H1 (cell line): Measurements from ENCODE around the gene CCDC183. TPM values are rescaled to one million over a fixed set of nuclear protein-coding genes. Genes with fewer than 3 reads are reported as not detected.

ENCODE experiments used
- CTCF ChIA-PET: fragments of 300-600 bp; sonication (Branson Sonifier 250); formaldehyde crosslinking; loops from one replicate; lab custom pipeline; 2021; ENCODE audit not compliant: partially characterized antibody; lab: Charles Lee
- POLR2A ChIA-PET: fragments of 300-600 bp; sonication (Branson Sonifier 250); formaldehyde crosslinking; loops from one replicate; lab custom pipeline; 2021; ENCODE audit warnings: inconsistent platforms; ENCODE audit not compliant: partially characterized antibody; lab: Charles Lee
- DNase-seq, 2 experiments: peaks; one replicate each; pipeline versions ENCODE4 v3.0.0 to v3.0.0-alpha.2; 2010 to 2022; ENCODE audit warnings: low spot score in 2 of 2, low read depth in 1 of 2, mixed read lengths in 1 of 2
- FAIRE-seq: peaks from 2 replicates; lab custom pipeline; 2011; peaks lifted over from hg19 to GRCh38; lab: Jason Lieb, UNC
- H2AFZ ChIP-seq: 2 replicates; pipeline ENCODE4 v1.8.1; 2012; ENCODE audit warnings: low read length, inconsistent platforms
- H2AK5ac ChIP-seq: 2 replicates; pipeline ENCODE4 v1.6.1; 2013; ENCODE audit warnings: low read depth, low read length
- H2BK120ac ChIP-seq: replicated peaks from 2 replicates; pipeline ENCODE3; 2013; ENCODE audit warnings: low read depth, low read length, inconsistent platforms
- H2BK12ac ChIP-seq: 2 replicates; pipeline ENCODE4 v1.6.1; 2013; ENCODE audit warnings: low read depth, low read length
- H2BK15ac ChIP-seq: 2 replicates; pipeline ENCODE4 v1.6.1; 2013; ENCODE audit warnings: low read length
- H2BK20ac ChIP-seq: 2 replicates; pipeline ENCODE4 v1.6.1; 2013; ENCODE audit warnings: low read length
- H2BK5ac ChIP-seq: 2 replicates; pipeline ENCODE4 v1.6.1; 2013; ENCODE audit warnings: low read depth, low read length
- H3K14ac ChIP-seq: 2 replicates; pipeline ENCODE4 v1.6.1; 2013; ENCODE audit warnings: inconsistent platforms; ENCODE audit not compliant: insufficient read length
- H3K18ac ChIP-seq: 2 replicates; pipeline ENCODE4 v1.6.1; 2013; ENCODE audit warnings: low read length; ENCODE audit errors: extremely low read depth
- H3K23ac ChIP-seq: 2 replicates; pipeline ENCODE4 v1.6.1; 2013; ENCODE audit warnings: inconsistent platforms; ENCODE audit not compliant: insufficient read length
- H3K23me2 ChIP-seq: 2 replicates; pipeline ENCODE4 v1.6.1; 2013; ENCODE audit warnings: low read depth, low read length
- H3K27ac ChIP-seq: 2 replicates; pipeline ENCODE4 v1.6.1; 2011; ENCODE audit warnings: low read depth, low read length, inconsistent platforms
- H3K27me3 ChIP-seq, 4 experiments: replicated peaks in 1 of 4; 1 replicate in 1 of 4; 2 replicates in 3 of 4; pipeline versions ENCODE4 v1.6.1 to v1.8.1; 2011 to 2013; ENCODE audit warnings: low read length in 3 of 4, mild to moderate bottlenecking in 3 of 4, inconsistent platforms in 2 of 4, mixed read lengths in 2 of 4, moderate library complexity in 1 of 4; ENCODE audit not compliant: control insufficient read depth in 3 of 4, insufficient read depth in 3 of 4; ENCODE audit errors: extremely low read depth in 1 of 4
- H3K36me3 ChIP-seq, 4 experiments: 2 replicates each; pipeline versions ENCODE4 v1.6.1 to v1.8.1; 2011 to 2013; ENCODE audit warnings: mild to moderate bottlenecking in 4 of 4, low read length in 3 of 4, moderate library complexity in 2 of 4, control low read depth in 1 of 4, inconsistent platforms in 1 of 4; ENCODE audit not compliant: insufficient read depth in 4 of 4, control insufficient read depth in 2 of 4
- H3K4ac ChIP-seq: replicated peaks from 2 replicates; pipeline ENCODE3; 2013; ENCODE audit warnings: low read length, low read depth, mixed read lengths, inconsistent platforms; ENCODE audit not compliant: insufficient read length
- H3K4me1 ChIP-seq, 4 experiments: replicated peaks in 1 of 4; 1 replicate in 1 of 4; 2 replicates in 3 of 4; pipeline versions ENCODE4 v1.6.1 to v1.8.1; 2011 to 2013; ENCODE audit warnings: low read length in 3 of 4, inconsistent platforms in 2 of 4, mixed read lengths in 1 of 4; ENCODE audit not compliant: insufficient read depth in 4 of 4, control insufficient read depth in 3 of 4
- H3K4me2 ChIP-seq, 2 experiments: 2 replicates each; pipeline versions ENCODE4 v1.6.1 to v1.8.1; 2011 to 2013; ENCODE audit warnings: low read depth in 2 of 2, low read length in 2 of 2, control low read depth in 1 of 2, inconsistent platforms in 1 of 2, mild to moderate bottlenecking in 1 of 2; ENCODE audit not compliant: insufficient read depth in 1 of 2
- H3K4me3 ChIP-seq, 4 experiments: fragments of 200-600, 300-600 bp in 1 of 4; sonication (generic), shearing (Covaris generic), sonication (Bioruptor Twin) in 1 of 4; 2 replicates each; pipeline versions ENCODE4 v1.5.1 to v1.8.1; 2011 to 2016; ENCODE audit warnings: low read length in 4 of 4, low read depth in 3 of 4, control low read depth in 2 of 4, inconsistent platforms in 2 of 4, mild to moderate bottlenecking in 2 of 4, mixed read lengths in 1 of 4, moderate library complexity in 1 of 4; ENCODE audit not compliant: insufficient read depth in 2 of 4; ENCODE audit errors: extremely low read depth in 1 of 4
- H3K56ac ChIP-seq: replicated peaks from 2 replicates; pipeline ENCODE3; 2013; ENCODE audit warnings: low read depth, mild to moderate bottlenecking, mixed read lengths, low read length, inconsistent platforms; ENCODE audit not compliant: insufficient read length
- H3K79me1 ChIP-seq: 2 replicates; pipeline ENCODE4 v1.6.1; 2013; ENCODE audit warnings: low read depth, low read length, control low read depth
- H3K79me2 ChIP-seq, 2 experiments: 2 replicates each; pipeline versions ENCODE4 v1.6.1 to v1.8.1; 2012 to 2013; ENCODE audit warnings: low read length in 2 of 2, mild to moderate bottlenecking in 2 of 2, inconsistent platforms in 1 of 2; ENCODE audit not compliant: insufficient read depth in 2 of 2, control insufficient read depth in 1 of 2
- H3K9ac ChIP-seq, 4 experiments: replicated peaks in 1 of 4; 1 replicate in 1 of 4; 2 replicates in 3 of 4; pipeline versions ENCODE4 v1.6.1 to v1.8.1; 2011 to 2013; ENCODE audit warnings: low read depth in 3 of 4, low read length in 3 of 4, control low read depth in 2 of 4, mild to moderate bottlenecking in 2 of 4, moderate library complexity in 2 of 4, inconsistent platforms in 1 of 4; ENCODE audit errors: extremely low read depth in 1 of 4
- H3K9me3 ChIP-seq, 2 experiments: 2 replicates each; pipeline versions ENCODE4 v1.6.1 to v1.8.1; 2012 to 2013; ENCODE audit warnings: mild to moderate bottlenecking in 2 of 2, moderate library complexity in 2 of 2, control low read depth in 1 of 2, inconsistent platforms in 1 of 2, low read depth in 1 of 2, low read length in 1 of 2, mixed read lengths in 1 of 2; ENCODE audit not compliant: insufficient read depth in 2 of 2
- H4K20me1 ChIP-seq, 2 experiments: replicated peaks in 1 of 2; 2 replicates each; pipeline versions ENCODE3 to v1.8.1; 2011 to 2013; ENCODE audit warnings: inconsistent platforms in 2 of 2, low read length in 2 of 2, mild to moderate bottlenecking in 1 of 2; ENCODE audit not compliant: insufficient read depth in 2 of 2, control insufficient read depth in 1 of 2
- H4K5ac ChIP-seq: 2 replicates; pipeline ENCODE4 v1.6.1; 2013; ENCODE audit warnings: low read length, low read depth, mixed read lengths, inconsistent platforms; ENCODE audit not compliant: insufficient read length
- H4K8ac ChIP-seq: 2 replicates; pipeline ENCODE4 v1.8.0; 2013; ENCODE audit warnings: mild to moderate bottlenecking, moderate library complexity, low read length, inconsistent platforms; ENCODE audit not compliant: insufficient read depth; ENCODE audit errors: extremely low read depth
- H4K91ac ChIP-seq: replicated peaks from 2 replicates; pipeline ENCODE3; 2013; ENCODE audit warnings: low read length, mixed read lengths, inconsistent platforms; ENCODE audit not compliant: insufficient read length
- ASH2L ChIP-seq: fragments of 200-600, 300-600 bp; sonication (generic); IDR thresholded peaks from one replicate; pipeline ENCODE4 v1.7.1; 2017; ENCODE audit warnings: low read length
- CHD1 ChIP-seq: IDR thresholded peaks from 2 replicates; pipeline ENCODE4 v1.6.1; 2012; ENCODE audit warnings: low read depth, low read length, improper control_type of control experiment
- CHD2 ChIP-seq: IDR thresholded peaks from 2 replicates; pipeline ENCODE4 v1.6.1; 2012; ENCODE audit warnings: low read length, improper control_type of control experiment
- EGR1 ChIP-seq: IDR thresholded peaks from 2 replicates; pipeline ENCODE4 v1.6.1; 2011; ENCODE audit warnings: low read depth, low read length, borderline replicate concordance
- JUN ChIP-seq: IDR thresholded peaks from 2 replicates; pipeline ENCODE4 v1.6.1; 2011; ENCODE audit warnings: low read depth, mild to moderate bottlenecking, improper control_type of control experiment, low read length
- RAD21 ChIP-seq, 2 experiments: IDR thresholded peaks in 1 of 2; conservative IDR thresholded peaks in 1 of 2; 2 replicates each; pipeline ENCODE4 v1.6.1; 2011; ENCODE audit warnings: low read depth in 2 of 2, low read length in 2 of 2, improper control_type of control experiment in 1 of 2, inconsistent platforms in 1 of 2, mild to moderate bottlenecking in 1 of 2, moderate library complexity in 1 of 2
- RNF2 ChIP-seq: fragments of 200-900, 300-1000 bp; sonication (generic); IDR thresholded peaks from 2 replicates; pipeline ENCODE4 v1.7.1; 2016; ENCODE audit warnings: borderline replicate concordance, low read depth, mild to moderate bottlenecking, antibody characterized with exemption, low read length; ENCODE audit not compliant: poor library complexity, severe bottlenecking; ENCODE audit errors: missing control alignments
- TAF1 ChIP-seq: IDR thresholded peaks from 2 replicates; pipeline ENCODE4 v1.6.1; 2011; ENCODE audit warnings: mild to moderate bottlenecking, low read depth, low read length
- ZNF274 ChIP-seq: IDR thresholded peaks from 2 replicates; pipeline ENCODE4 v1.7.0; 2012; ENCODE audit warnings: low read length, borderline replicate concordance; ENCODE audit errors: extremely low read depth
- WGBS, 2 experiments: shearing (Covaris generic) in 1 of 2; methylation state at CpG; one replicate each; pipeline versions ENCODE4 v1.1.6 to v1.1.7; 2013 to 2015; ENCODE audit warnings: low lambda C conversion rate in 2 of 2, mixed read lengths in 2 of 2, inconsistent platforms in 1 of 2, low coverage in 1 of 2, missing lambda C conversion rate in 1 of 2; ENCODE audit not compliant: insufficient replicate concordance in 2 of 2, insufficient coverage in 1 of 2, insufficient read length in 1 of 2; ENCODE audit errors: extremely low coverage in 1 of 2, missing lambda C conversion rate in 1 of 2; 5-methylcytosine and 5-hydroxymethylcytosine counted together
- polyA plus RNA-seq, 7 experiments: library from polyadenylated mRNA; depleted of rRNA in 3 of 7; stranded (reverse) in 5 of 7; unstranded in 2 of 7; fragments of >200 nt in 5 of 7; fragments of 200-250 nt in 2 of 7; gene quantifications; 1 replicate in 5 of 7; 2 replicates in 1 of 7; 4 replicates in 1 of 7; pipeline versions ENCODE4 v1.2.1 to v1.2.3, GENCODE V29; 2011 to 2013; ENCODE audit warnings: missing spikeins in 2 of 7, mixed read lengths in 2 of 7
- total RNA-seq: library from RNA; stranded (reverse); fragmentation: NEBNext Ultra II Directional; extraction: Animal tissue kit (Norgen Biotek cat#: 25700); gene quantifications from 2 replicates; pipeline ENCODE4 v1.2.1, GENCODE V29; 2021
- TF ChIP-seq, protein P1 (sequence below): IDR thresholded peaks from 2 replicates; pipeline ENCODE4 v1.6.1; 2012; ENCODE audit warnings: inconsistent platforms
- TF ChIP-seq, protein P2 (sequence below): IDR thresholded peaks from 2 replicates; pipeline ENCODE4 v1.6.1; 2012; ENCODE audit warnings: inconsistent platforms

CCDC183 gene
- total and polyA plus RNA-seq, 2 of the 8 experiments (the other 6 are each of a cell fraction or from before 2014, with no cell fraction given), result 0.51 to 1.6 TPM

DNA sequence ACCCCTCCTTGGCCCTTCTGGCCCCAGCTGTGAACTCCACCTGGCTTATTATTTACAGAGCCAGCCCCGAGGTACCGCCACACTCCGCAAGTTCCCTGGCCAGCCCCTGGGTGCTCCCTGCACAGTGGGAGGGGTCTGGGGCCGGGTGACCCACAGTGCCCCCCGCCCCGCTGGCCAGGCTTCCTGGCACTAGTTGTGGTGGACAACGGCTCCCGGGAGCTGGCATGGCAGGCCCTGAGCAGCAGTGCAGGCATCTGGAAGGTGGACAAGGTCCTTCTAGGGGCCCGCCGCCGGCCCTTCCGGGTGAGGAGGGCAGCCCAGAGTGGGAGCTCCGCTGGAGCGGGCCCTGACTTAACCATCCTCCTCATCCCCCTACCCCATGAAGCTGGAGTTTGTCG is 59.9 kb downstream of the CCDC183 start:
- FAIRE-seq (no peak), DNase-seq (peak in 1 of 2 experiments; percentile 49)
- POLR2A ChIA-PET, result interaction anchor here (0.6 to 16.2 kb wide), 8 partner anchors 9 to 347 kb away, joined by 3 to 248 read pairs (median 4); partner anchors contain the start of genes AJM1, EDF1 and RABL6
- no peak for TF ChIP-seq CHD1
- no peak for TF ChIP-seq RAD21 (IDR thresholded peaks at IDR 0.05 in 1 of 2, conservative IDR thresholded peaks at IDR 0.05 in 1 of 2; ENCODE audit: low read depth in 2 of 2, low read length in 2 of 2)
- TF ChIP-seq TAF1, result no peak
- TF ChIP-seq CHD2, result no peak
- TF ChIP-seq, protein P1, sequence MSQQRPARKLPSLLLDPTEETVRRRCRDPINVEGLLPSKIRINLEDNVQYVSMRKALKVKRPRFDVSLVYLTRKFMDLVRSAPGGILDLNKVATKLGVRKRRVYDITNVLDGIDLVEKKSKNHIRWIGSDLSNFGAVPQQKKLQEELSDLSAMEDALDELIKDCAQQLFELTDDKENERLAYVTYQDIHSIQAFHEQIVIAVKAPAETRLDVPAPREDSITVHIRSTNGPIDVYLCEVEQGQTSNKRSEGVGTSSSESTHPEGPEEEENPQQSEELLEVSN, result no peak
- no peak for TF ChIP-seq ZNF274
- TF ChIP-seq EGR1, result no peak
- TF ChIP-seq ASH2L, result no peak
- TF ChIP-seq RNF2, result no peak
- no peak for TF ChIP-seq JUN
- TF ChIP-seq, protein P2, sequence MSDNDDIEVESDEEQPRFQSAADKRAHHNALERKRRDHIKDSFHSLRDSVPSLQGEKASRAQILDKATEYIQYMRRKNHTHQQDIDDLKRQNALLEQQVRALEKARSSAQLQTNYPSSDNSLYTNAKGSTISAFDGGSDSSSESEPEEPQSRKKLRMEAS, result no peak

More for the DNA sequence above, 59.9 kb downstream of the CCDC183 start:
- H2BK12ac ChIP-seq, result no peak overlapping the region
- no peak overlapping the region for H3K4me2 ChIP-seq
- peaks cover 0 to 13% of the 10 kb centered on the region in 2 experiments for H4K20me1 ChIP-seq
- no peaks in the 10 kb centered on the region for H3K79me1 ChIP-seq
- H3K9ac ChIP-seq, result no peak overlapping the region
- peaks cover 0 to 4% (median 2%) of the 10 kb centered on the region in 4 experiments; a peak in 4 of 8 replicates for H3K36me3 ChIP-seq
- peak overlapping the region; percentile 14; the same call in 1 of the 2 replicates for H4K8ac ChIP-seq
- H3K4me3 ChIP-seq, result no peak overlapping the region
- no peaks in the 10 kb centered on the region for H3K27me3 ChIP-seq
- no peak overlapping the region for H2BK5ac ChIP-seq
- no peak overlapping the region for H4K91ac ChIP-seq
- H4K5ac ChIP-seq, result no peak overlapping the region
- 0 out of 2 replicates have a peak overlapping the region, but pooled peaks have one; percentile 6 for H2AK5ac ChIP-seq
- H3K23me2 ChIP-seq, result no peaks in the 10 kb centered on the region
- no peaks in the 10 kb centered on the region for H3K9me3 ChIP-seq
- no peak overlapping the region for H2BK120ac ChIP-seq
- H3K56ac ChIP-seq, result no peak overlapping the region
- H3K4ac ChIP-seq, result no peak overlapping the region
- no peaks in the 10 kb centered on the region; a peak in 1 of 7 replicates for H3K4me1 ChIP-seq
- H2BK20ac ChIP-seq, result no peak overlapping the region
- no peaks in the 10 kb centered on the region for H3K79me2 ChIP-seq
- H2BK15ac ChIP-seq, result no peak overlapping the region
- H2AFZ ChIP-seq, result no peak overlapping the region
- no peak overlapping the region for H3K18ac ChIP-seq
- no peak overlapping the region for H3K27ac ChIP-seq
- no peak overlapping the region for H3K23ac ChIP-seq
- no peak overlapping the region for H3K14ac ChIP-seq
- CTCF ChIA-PET, result interaction anchor here (0.7 to 1.7 kb wide), 6 partner anchors 13 to 60 kb away, joined by 3 to 5 read pairs (median 4); partner anchors contain the start of genes AJM1 and CCDC183
- WGBS, 2 experiments, result 89% methylated on average over 12 of the region's 15 CpGs; no CpG with 5 or more reads in 1 of the 2 experiments
